Measurements from ENCODE around the gene GJB5. TPM values are rescaled to one million over a fixed set of nuclear protein-coding genes. Genes with fewer than 3 reads are reported as not detected.

The GJB5 gene
- total RNA-seq, 1 experiment from 2014 or later: 18.1 TPM

DNA sequence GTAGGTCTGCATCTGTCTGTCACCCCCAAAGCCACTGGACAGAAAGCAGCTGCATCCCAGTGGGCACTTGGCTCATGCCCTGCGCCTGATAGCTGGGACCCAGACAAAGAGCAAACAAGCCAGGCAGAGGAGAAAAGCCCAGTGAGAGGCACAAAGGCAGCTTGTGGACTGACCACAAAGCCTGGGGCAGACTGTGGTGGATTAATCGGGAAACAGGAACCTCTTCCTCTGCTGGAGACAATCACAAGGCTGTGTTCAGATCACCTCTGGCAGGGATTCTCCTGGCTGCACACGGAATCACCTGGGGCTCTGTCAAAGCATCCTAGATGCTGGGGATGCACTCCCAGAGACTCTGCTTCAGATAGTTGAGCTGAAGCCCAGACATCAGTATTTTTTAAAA lies 15.2 kb upstream of the GJB5 start:
- intact Hi-C loops (cut with micrococcal nuclease; ENCODE audit: unreplicated experiment): no loop called here
- no peaks in the 10 kb centered on the region for H4K20me1 ChIP-seq (ENCODE audit: insufficient read depth)

DNA sequence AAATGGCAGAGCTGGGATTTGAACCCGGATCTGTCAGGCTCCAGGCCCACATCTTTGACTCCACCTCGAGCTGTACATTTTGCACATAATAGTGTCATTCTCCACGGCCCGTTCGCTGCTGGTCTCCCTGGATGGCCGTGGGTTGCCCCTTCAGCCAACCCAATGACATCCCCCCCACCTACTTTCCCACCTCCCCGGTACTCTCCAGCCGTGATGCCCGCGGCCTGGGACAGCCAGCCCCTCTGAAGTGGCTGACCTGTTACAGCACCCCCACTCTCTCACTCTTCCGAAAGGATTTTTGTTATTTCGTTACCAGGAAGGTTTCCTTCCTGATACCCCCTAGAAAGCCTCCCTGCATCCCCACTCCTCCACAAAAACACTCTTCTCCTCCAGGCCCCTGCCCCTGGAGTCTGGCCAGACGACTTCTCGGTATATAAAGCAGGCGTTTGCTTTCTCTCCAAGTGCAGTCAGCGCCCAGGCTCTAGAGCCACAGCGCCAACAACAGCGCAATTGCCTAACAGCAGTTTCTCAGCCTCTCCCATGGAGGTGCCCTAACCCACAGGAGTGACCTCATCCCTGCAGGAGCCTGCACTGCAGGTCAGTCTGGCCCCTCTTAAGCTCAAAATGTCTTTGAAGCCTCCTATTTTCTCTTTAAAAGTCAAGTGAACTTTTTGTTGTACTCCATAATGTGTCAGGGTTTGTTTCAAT lies 14.5 kb upstream of the GJB5 start:
- ChIA-PET CTCF (no interaction called here), POLR2A (ENCODE audit: unreplicated experiment) (no interaction called here)
- no peaks in the 10 kb centered on the region for H4K20me1 ChIP-seq (ENCODE audit: insufficient read depth)
- H3K9me3 ChIP-seq (ENCODE audit: insufficient read depth, low read depth): no peaks in the 10 kb centered on the region
- intact Hi-C loops (cut with micrococcal nuclease; ENCODE audit: unreplicated experiment): no loop called here
- no peak for TF ChIP-seq EZH2 (IDR thresholded peaks at IDR 0.05; ENCODE audit: low read depth)
- no peak for TF ChIP-seq CTCF (conservative IDR thresholded peaks at IDR 0.05)
- no peaks in the 10 kb centered on the region for H3K4me1 ChIP-seq (replicated peaks; ENCODE audit: insufficient read depth)
- DNase-seq: no peak
- no peak overlapping the region for H3K27ac ChIP-seq
- no peaks in the 10 kb centered on the region for H3K36me3 ChIP-seq (ENCODE audit: low read depth)
- H3K4me3 ChIP-seq: no peak overlapping the region
- H3K4me2 ChIP-seq: no peak overlapping the region
- no peaks in the 10 kb centered on the region for H3K9me2 ChIP-seq (ENCODE audit: insufficient read depth)
- H3K27me3 ChIP-seq (ENCODE audit: insufficient read depth, low read depth): peaks cover 1% of the 10 kb centered on the region; the same call in 1 of the 2 replicates
- H2AFZ ChIP-seq: no peak overlapping the region
- BruUV-seq (replicated peaks): no TSS peak
- H3F3A ChIP-seq (ENCODE audit: insufficient read depth, low read depth): no peaks in the 10 kb centered on the region
- H3K79me2 ChIP-seq (ENCODE audit: low read depth): no peaks in the 10 kb centered on the region

More for the DNA sequence above, 15.2 kb upstream of the GJB5 start:
- CTCF ChIA-PET: no interaction called here
- H2AFZ ChIP-seq: no peak overlapping the region
- H3K4me2 ChIP-seq: no peak overlapping the region
- no peaks in the 10 kb centered on the region for H3K9me2 ChIP-seq (ENCODE audit: insufficient read depth)
- no peak overlapping the region for H3K27ac ChIP-seq
- H3K27me3 ChIP-seq (ENCODE audit: insufficient read depth, low read depth): peaks cover 8% of the 10 kb centered on the region
- no peaks in the 10 kb centered on the region for H3F3A ChIP-seq (ENCODE audit: insufficient read depth, low read depth)
- no TSS peak for BruUV-seq (replicated peaks)
- TF ChIP-seq CTCF (conservative IDR thresholded peaks at IDR 0.05) (no peak), EZH2 (IDR thresholded peaks at IDR 0.05; ENCODE audit: low read depth) (no peak)
- no peaks in the 10 kb centered on the region for H3K79me2 ChIP-seq (ENCODE audit: low read depth)
- no peaks in the 10 kb centered on the region for H3K36me3 ChIP-seq (ENCODE audit: low read depth)
- no peaks in the 10 kb centered on the region for H3K4me1 ChIP-seq (replicated peaks; ENCODE audit: insufficient read depth)
- DNase-seq: no peak
- POLR2A ChIA-PET (ENCODE audit: unreplicated experiment): no interaction called here
- H3K9me3 ChIP-seq (ENCODE audit: insufficient read depth, low read depth): no peaks in the 10 kb centered on the region
- H3K4me3 ChIP-seq: no peak overlapping the region

GRCh38 chr1:34742667-34743270 lies 12.1 kb upstream of the GJB5 start:
- Histone ChIP-seq H3F3A (ENCODE audit: insufficient read depth, low read depth) (no peaks in the 10 kb centered on the region), H4K20me1 (ENCODE audit: insufficient read depth) (no peaks in the 10 kb centered on the region), H2AFZ (no peak overlapping the region), H3K4me2 (0 out of 2 replicates have a peak overlapping the region, but pooled peaks have one; percentile 24), H3K27me3 (ENCODE audit: insufficient read depth, low read depth) (no peaks in the 10 kb centered on the region), H3K79me2 (ENCODE audit: low read depth) (no peaks in the 10 kb centered on the region), H3K4me3 (no peak overlapping the region), H3K36me3 (ENCODE audit: low read depth) (no peaks in the 10 kb centered on the region), H3K9me3 (ENCODE audit: insufficient read depth, low read depth) (no peaks in the 10 kb centered on the region), H3K9me2 (ENCODE audit: insufficient read depth) (no peaks in the 10 kb centered on the region), H3K4me1 (replicated peaks; ENCODE audit: insufficient read depth) (no peaks in the 10 kb centered on the region), H3K27ac (no peak overlapping the region)
- BruUV-seq (replicated peaks): no TSS peak
- TF ChIP-seq CTCF (conservative IDR thresholded peaks at IDR 0.05) (peak; percentile 92), EZH2 (IDR thresholded peaks at IDR 0.05; ENCODE audit: low read depth) (no peak)
- DNase-seq: peak; percentile 48 to 84
- intact Hi-C loops (cut with micrococcal nuclease; ENCODE audit: unreplicated experiment): loop anchor here (1.0 to 2.0 kb wide), 3 partner anchors 110 to 1109 kb away; no protein-coding TSS in a partner anchor
- ChIA-PET CTCF (interaction anchor here (0.5 to 1.7 kb wide), 9 partner anchors 12 to 1109 kb away, joined by 3 to 6 read pairs (median 3); partner anchors contain the start of gene GJB5), POLR2A (ENCODE audit: unreplicated experiment) (interaction anchor here (0.6 to 1.0 kb wide), 2 partner anchors 12 to 630 kb away, joined by 3 to 13 read pairs; partner anchors contain the start of gene GJB5)
